Erythroblast (primary cell): ENCODE measurements around the gene PRKCZ.

Experiments
- GATA1 ChIP-seq: IDR thresholded peaks from 2 replicates; pipeline ENCODE4 v1.6.1; 2011; ENCODE audit warnings: low read depth, mild to moderate bottlenecking, control low read depth, low read length, moderate library complexity
- POLR2A ChIP-seq: IDR thresholded peaks from 2 replicates; pipeline ENCODE4 v1.6.1; 2011; ENCODE audit warnings: mild to moderate bottlenecking, low read length

DNA sequence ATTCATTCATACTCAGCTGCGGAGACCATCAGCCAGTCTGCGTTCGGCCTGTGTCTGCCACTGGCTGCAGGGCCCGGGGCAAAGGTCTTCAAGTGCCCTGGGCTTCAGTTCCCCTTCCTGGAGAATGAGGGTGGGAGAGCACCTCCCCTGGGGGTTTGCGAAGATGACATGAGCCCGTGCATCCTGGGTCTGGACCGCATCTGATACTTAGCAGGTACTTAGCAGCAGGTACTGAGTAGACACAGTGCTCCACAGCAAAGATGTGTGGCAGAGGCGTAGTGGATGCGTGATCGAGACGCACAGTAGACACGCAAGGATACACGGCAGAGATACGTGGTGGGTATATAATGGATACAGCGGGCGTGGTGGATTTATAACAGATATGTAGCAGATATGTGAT lies 51.3 kb downstream of the PRKCZ start:
- TF ChIP-seq POLR2A (no peak), GATA1 (no peak)
